HepG2 (cell line): ENCODE measurements around the gene TPX2. TPM values are rescaled to one million over a fixed set of nuclear protein-coding genes. Genes with fewer than 3 reads are reported as not detected.

Source experiments
- HDAC1 ChIP-seq: sonication (generic); formaldehyde crosslinking; IDR thresholded peaks from 2 replicates; pipeline ENCODE4 v1.5.1; 2020; ENCODE audit warnings: mild to moderate bottlenecking, missing genetic modification reagents
- HINFP ChIP-seq: sonication (generic); formaldehyde crosslinking; IDR thresholded peaks from 2 replicates; pipeline ENCODE4 v1.4.0; 2020; ENCODE audit warnings: low read depth, mild to moderate bottlenecking, missing genetic modification reagents
- HOXA5 ChIP-seq: sonication (generic); formaldehyde crosslinking; IDR thresholded peaks from 2 replicates; pipeline ENCODE4 v1.4.0; 2020; ENCODE audit warnings: missing genetic modification reagents
- KIAA2018 ChIP-seq: sonication (generic); formaldehyde crosslinking; IDR thresholded peaks from 2 replicates; pipeline ENCODE4 v1.5.0; 2020; ENCODE audit warnings: mild to moderate bottlenecking, missing genetic modification reagents, borderline replicate concordance
- SP1 ChIP-seq, 2 experiments: fragments of 450-650 bp in 1 of 2; sonication (generic) in 1 of 2; formaldehyde crosslinking in 1 of 2; IDR thresholded peaks; 2 replicates each; pipeline versions ENCODE4 v1.4.0 to v1.6.1; 2016 to 2020; ENCODE audit warnings: missing genetic modification reagents in 1 of 2
- TCF7L2 ChIP-seq: IDR thresholded peaks from 2 replicates; pipeline ENCODE4 v1.6.1; 2011; ENCODE audit warnings: mild to moderate bottlenecking, low read depth, low read length, moderate library complexity
- ZNF264 ChIP-seq: sonication (generic); formaldehyde crosslinking; IDR thresholded peaks from 2 replicates; pipeline ENCODE4 v1.4.0; 2020; ENCODE audit warnings: missing genetic modification reagents
- ZNF333 ChIP-seq: sonication (generic); formaldehyde crosslinking; IDR thresholded peaks from 2 replicates; pipeline ENCODE4 v1.4.0; 2020; ENCODE audit warnings: mild to moderate bottlenecking, missing genetic modification reagents, borderline replicate concordance
- ZNF484 ChIP-seq: sonication (generic); formaldehyde crosslinking; IDR thresholded peaks from 2 replicates; pipeline ENCODE4 v1.5.1; 2020; ENCODE audit warnings: mild to moderate bottlenecking, low read depth, missing genetic modification reagents, borderline replicate concordance
- ZNF550 ChIP-seq: sonication (generic); formaldehyde crosslinking; IDR thresholded peaks from 2 replicates; pipeline ENCODE4 v1.4.0; 2020; ENCODE audit warnings: mild to moderate bottlenecking, missing genetic modification reagents, borderline replicate concordance
- ZNF678 ChIP-seq: sonication (generic); formaldehyde crosslinking; IDR thresholded peaks from 2 replicates; pipeline ENCODE4 v1.4.0; 2020; ENCODE audit warnings: mild to moderate bottlenecking, missing genetic modification reagents
- ZNF75D ChIP-seq: sonication (generic); formaldehyde crosslinking; IDR thresholded peaks from 2 replicates; pipeline ENCODE4 v1.8.1; 2023; ENCODE audit warnings: missing genetic modification reagents, mild to moderate bottlenecking, borderline replicate concordance
- ZNF761 ChIP-seq: sonication (generic); formaldehyde crosslinking; conservative IDR thresholded peaks from 2 replicates; pipeline ENCODE4 v1.4.0; 2020; ENCODE audit warnings: mild to moderate bottlenecking, missing genetic modification reagents
- ZNF850 ChIP-seq: sonication (generic); formaldehyde crosslinking; conservative IDR thresholded peaks from 2 replicates; pipeline ENCODE4 v1.9.0; 2021; ENCODE audit warnings: mild to moderate bottlenecking, missing genetic modification reagents
- polyA plus RNA-seq, 8 experiments: library from polyadenylated mRNA; depleted of rRNA in 3 of 8; stranded (reverse) in 7 of 8; unstranded in 1 of 8; fragments of >200 nt; fragmentation: Illumina TruSeq in 4 of 8; extraction: Trizol in 4 of 8; gene quantifications; 2 replicates each; pipeline versions ENCODE4 v1.2.1 to v1.2.3, GENCODE V29; 2011 to 2016; ENCODE audit warnings: low read depth in 4 of 8, missing spikeins in 1 of 8, mixed read lengths in 1 of 8; ENCODE audit not compliant: insufficient read depth in 1 of 8
- total RNA-seq, 5 experiments: library from RNA; depleted of rRNA; stranded (reverse); fragments of >200 nt; fragmentation: Illumina TruSeq; extraction: Trizol; gene quantifications; 2 replicates each; pipeline ENCODE4 v1.2.3, GENCODE V29; 2016; ENCODE audit warnings: low read depth in 1 of 5
- TF ChIP-seq, protein P1 (sequence below): sonication (generic); formaldehyde crosslinking; IDR thresholded peaks from 2 replicates; pipeline ENCODE4 v1.4.0; 2020; ENCODE audit warnings: low read depth, mild to moderate bottlenecking, missing genetic modification reagents
- TF ChIP-seq, protein P2 (sequence below): sonication (generic); formaldehyde crosslinking; IDR thresholded peaks from 2 replicates; pipeline ENCODE4 v1.4.0; 2020; ENCODE audit warnings: mild to moderate bottlenecking, missing genetic modification reagents

The TPX2 gene
- total and polyA plus RNA-seq, 2 of the 13 experiments (the other 11 are each of a cell fraction or from before 2014, with no cell fraction given), result 34.3 to 124 TPM

DNA sequence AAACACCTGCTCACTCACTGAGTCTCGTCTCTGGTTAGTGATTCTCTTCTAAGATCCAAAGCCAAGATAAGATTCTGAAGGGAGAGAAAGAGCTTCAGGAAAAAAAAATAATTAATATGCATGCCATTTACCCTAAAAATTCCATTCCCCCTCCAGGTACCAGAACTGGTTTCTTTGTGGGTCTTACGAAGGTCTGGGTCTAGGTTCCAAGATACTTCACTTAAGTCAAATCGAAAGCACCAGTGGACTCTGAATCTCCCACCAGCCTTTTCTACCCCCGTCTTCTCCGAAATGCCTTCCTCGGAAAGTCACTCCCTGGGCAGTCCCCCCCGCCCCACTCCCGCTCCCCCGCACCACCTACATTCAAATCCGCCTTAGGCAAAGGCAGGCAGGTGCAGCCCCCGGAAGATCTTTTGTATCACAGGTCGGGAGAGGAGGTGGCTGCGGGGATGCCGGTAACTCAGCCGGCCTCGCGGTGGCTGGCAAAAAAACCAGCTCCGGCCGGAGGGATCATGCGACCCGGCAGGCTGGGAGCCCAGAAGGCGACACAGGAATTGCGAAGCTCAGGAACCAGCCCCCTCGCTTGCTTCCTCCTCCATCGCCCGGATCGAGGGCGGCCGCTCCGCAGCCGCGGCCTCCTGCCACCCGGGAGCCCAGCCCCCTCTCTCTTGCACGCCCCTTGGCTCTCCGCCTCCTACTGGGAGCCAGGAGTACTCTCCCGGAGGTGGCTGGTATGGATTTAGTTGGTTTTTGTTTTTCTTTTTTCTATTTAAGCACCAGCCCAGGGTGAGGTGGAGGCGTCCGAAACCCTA is 16.6 kb upstream of the TPX2 start, which contains the start of gene BCL2L1 (continued):
- TF ChIP-seq, protein P1, sequence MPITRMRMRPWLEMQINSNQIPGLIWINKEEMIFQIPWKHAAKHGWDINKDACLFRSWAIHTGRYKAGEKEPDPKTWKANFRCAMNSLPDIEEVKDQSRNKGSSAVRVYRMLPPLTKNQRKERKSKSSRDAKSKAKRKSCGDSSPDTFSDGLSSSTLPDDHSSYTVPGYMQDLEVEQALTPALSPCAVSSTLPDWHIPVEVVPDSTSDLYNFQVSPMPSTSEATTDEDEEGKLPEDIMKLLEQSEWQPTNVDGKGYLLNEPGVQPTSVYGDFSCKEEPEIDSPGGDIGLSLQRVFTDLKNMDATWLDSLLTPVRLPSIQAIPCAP (CRISPR knock-in tag), result no peak
- TF ChIP-seq, protein P2, sequence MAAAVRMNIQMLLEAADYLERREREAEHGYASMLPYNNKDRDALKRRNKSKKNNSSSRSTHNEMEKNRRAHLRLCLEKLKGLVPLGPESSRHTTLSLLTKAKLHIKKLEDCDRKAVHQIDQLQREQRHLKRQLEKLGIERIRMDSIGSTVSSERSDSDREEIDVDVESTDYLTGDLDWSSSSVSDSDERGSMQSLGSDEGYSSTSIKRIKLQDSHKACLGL (CRISPR knock-in tag), result no peak
- TF ChIP-seq ZNF850 (CRISPR knock-in tag), result 0 out of 2 replicates have a peak, but pooled peaks have one; percentile 17
- TF ChIP-seq HINFP, result no peak
- TF ChIP-seq ZNF550, result no peak
- no peak for TF ChIP-seq TCF7L2
- peak; percentile 34; the same call in 1 of the 2 replicates for TF ChIP-seq ZNF761 (CRISPR knock-in tag)
- TF ChIP-seq ZNF264 (CRISPR knock-in tag), result no peak
- no peak for TF ChIP-seq KIAA2018 (CRISPR knock-in tag)
- TF ChIP-seq ZNF75D (CRISPR knock-in tag), result peak; percentile 86; the same call in 1 of the 2 replicates
- TF ChIP-seq ZNF484 (CRISPR knock-in tag), result no peak
- TF ChIP-seq SP1 (IDR thresholded peaks at IDR 0.05), result no peak
- TF ChIP-seq SP1 (CRISPR knock-in tag; IDR thresholded peaks at IDR 0.05), result peak; percentile 75
- no peak for TF ChIP-seq ZNF333 (CRISPR knock-in tag)
- TF ChIP-seq ZNF678 (CRISPR knock-in tag), result peak; percentile 71
- peak; percentile 3; the same call in 1 of the 2 replicates for TF ChIP-seq HOXA5 (CRISPR knock-in tag)
- TF ChIP-seq HDAC1 (CRISPR knock-in tag), result 0 out of 2 replicates have a peak, but pooled peaks have one; percentile 16
